Endothelial cell of umbilical vein (primary cell): Measurements from ENCODE around the gene CDC20.
A peak's percentile ranks its signal among the peaks of the same experiment; 100 is the strongest.

Experiments used
- EZH2 ChIP-seq: IDR thresholded peaks from 2 replicates; pipeline ENCODE4 v1.6.1; 2012; ENCODE audit warnings: borderline replicate concordance, low read depth, mild to moderate bottlenecking, moderate library complexity, low read length, inconsistent platforms; ENCODE audit not compliant: severe bottlenecking
- POLR2A ChIP-seq: IDR thresholded peaks from 2 replicates; pipeline ENCODE4 v1.6.1; 2012; ENCODE audit warnings: low read depth, mild to moderate bottlenecking, control low read depth, low read length
- POLR2AphosphoS5 ChIP-seq: IDR thresholded peaks from 2 replicates; pipeline ENCODE4 v1.6.1; 2012; ENCODE audit warnings: low read depth, mild to moderate bottlenecking, control low read depth, low read length, moderate library complexity; ENCODE audit not compliant: insufficient read depth
- TF ChIP-seq, protein P1 (sequence below), 2 donors: IDR thresholded peaks; 1 replicate in 1 of 2; 2 replicates in 1 of 2; pipeline ENCODE4 v1.5.1; 2011; ENCODE audit warnings: low read length in 2 of 2, mild to moderate bottlenecking in 2 of 2, moderate library complexity in 2 of 2, control low read depth in 1 of 2, inconsistent platforms in 1 of 2, low read depth in 1 of 2; ENCODE audit not compliant: insufficient read depth in 1 of 2; ENCODE audit errors: extremely low read depth in 1 of 2
- TF ChIP-seq, protein P2 (sequence below): IDR thresholded peaks from 2 replicates; pipeline ENCODE4 v1.6.1; 2011; ENCODE audit not compliant: insufficient read depth, insufficient read length

DNA sequence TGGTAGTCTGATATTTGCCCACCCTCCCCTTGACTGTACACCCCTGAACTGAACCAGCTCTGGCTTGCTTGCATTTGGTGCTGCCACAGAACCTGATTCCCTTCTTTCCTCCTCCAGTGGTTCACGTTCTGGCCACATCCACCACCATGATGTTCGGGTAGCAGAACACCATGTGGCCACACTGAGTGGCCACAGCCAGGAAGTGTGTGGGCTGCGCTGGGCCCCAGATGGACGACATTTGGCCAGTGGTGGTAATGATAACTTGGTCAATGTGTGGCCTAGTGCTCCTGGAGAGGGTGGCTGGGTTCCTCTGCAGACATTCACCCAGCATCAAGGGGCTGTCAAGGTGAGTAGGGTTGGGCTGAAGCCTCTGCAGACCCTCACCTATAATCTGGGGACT, 1.8 kb downstream of the CDC20 start:
- TF ChIP-seq POLR2AphosphoS5 (no peak), POLR2A (peak; percentile 20), EZH2 (no peak)
- TF ChIP-seq, protein P1, sequence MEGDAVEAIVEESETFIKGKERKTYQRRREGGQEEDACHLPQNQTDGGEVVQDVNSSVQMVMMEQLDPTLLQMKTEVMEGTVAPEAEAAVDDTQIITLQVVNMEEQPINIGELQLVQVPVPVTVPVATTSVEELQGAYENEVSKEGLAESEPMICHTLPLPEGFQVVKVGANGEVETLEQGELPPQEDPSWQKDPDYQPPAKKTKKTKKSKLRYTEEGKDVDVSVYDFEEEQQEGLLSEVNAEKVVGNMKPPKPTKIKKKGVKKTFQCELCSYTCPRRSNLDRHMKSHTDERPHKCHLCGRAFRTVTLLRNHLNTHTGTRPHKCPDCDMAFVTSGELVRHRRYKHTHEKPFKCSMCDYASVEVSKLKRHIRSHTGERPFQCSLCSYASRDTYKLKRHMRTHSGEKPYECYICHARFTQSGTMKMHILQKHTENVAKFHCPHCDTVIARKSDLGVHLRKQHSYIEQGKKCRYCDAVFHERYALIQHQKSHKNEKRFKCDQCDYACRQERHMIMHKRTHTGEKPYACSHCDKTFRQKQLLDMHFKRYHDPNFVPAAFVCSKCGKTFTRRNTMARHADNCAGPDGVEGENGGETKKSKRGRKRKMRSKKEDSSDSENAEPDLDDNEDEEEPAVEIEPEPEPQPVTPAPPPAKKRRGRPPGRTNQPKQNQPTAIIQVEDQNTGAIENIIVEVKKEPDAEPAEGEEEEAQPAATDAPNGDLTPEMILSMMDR (IDR thresholded peaks at IDR 0.05; ENCODE audit: extremely low read depth in 1 of 2, insufficient read depth in 1 of 2, low read depth in 1 of 2, low read length in 2 of 2) = no peak
- TF ChIP-seq, protein P2, sequence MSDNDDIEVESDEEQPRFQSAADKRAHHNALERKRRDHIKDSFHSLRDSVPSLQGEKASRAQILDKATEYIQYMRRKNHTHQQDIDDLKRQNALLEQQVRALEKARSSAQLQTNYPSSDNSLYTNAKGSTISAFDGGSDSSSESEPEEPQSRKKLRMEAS = no peak
